DMS114 treated with DMSO at 0.1 percent for 48 hours (cell line): Measurements from ENCODE around the gene FXR2.

Experiments
- DNase-seq: peaks from one replicate; lab custom pipeline; 2025; ENCODE audit not compliant: unreplicated experiment; lab: John Stamatoyannopoulos, UW

Gene FXR2

DNA sequence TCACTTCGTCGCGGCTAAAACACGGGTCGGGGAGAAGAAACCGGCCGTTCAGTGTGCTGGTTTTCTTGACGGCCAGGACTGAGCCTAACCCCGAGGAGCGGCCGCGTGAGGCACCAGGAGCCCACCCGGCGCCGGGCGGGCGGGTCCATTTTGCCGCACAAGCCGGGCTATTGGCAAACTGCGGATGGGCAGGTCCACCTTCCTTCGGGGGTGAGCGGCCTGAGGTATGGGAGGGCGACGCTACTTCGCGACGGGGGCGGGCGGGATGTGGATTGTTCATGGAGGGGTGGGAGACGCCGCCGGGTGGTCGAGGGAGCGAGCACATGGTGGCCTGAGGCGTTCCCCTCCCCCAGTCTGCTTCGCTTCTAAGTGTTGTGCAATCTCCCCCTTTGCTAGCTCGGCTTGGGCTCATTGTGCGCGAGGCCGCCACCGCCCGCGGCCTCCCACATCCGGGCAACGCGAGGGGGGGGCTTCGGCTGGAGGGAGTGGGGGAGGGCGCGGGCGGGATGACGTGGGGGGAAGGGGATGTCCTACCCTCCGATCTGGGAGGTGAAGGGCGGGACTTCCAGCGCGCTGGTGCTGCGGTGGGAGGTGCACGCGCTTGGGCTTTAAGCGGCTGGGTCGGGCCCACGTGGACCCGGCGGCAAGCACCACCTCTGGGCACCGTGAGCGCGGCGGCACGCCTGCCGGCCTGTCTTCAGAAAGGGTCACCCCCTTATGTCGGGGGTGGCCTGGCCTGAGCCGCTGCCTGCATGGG lies 41.2 kb downstream of the FXR2 start:
- peak; percentile 46 for DNase-seq

DNA sequence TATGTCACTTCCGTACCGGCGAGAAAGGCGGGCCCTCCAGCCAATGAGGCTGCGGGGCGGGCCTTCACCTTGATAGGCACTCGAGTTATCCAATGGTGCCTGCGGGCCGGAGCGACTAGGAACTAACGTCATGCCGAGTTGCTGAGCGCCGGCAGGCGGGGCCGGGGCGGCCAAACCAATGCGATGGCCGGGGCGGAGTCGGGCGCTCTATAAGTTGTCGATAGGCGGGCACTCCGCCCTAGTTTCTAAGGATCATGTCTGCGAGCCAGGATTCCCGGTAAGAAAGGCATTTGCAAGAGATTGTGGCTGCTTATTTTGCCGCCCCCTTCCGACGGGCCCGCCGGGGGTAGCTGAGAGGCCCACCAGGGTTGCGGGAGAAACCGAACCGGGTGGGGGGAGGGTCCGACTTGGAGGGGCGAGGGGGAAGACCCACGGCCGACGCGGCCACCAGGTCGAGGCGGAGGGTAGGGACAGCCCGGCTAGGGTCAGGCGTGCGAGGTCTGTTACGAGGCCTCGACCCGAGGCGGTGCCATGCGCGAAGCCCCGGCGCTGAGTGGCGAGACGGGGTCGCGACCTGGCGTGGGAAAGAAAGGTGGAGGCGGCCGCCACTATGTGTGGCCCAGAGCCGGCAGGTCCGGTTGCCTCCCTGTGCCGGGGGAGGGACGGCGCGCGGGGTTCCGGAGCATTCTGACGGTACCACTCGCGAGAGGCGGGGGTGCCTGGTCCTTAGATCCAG lies 41.9 kb downstream of the FXR2 start:
- DNase-seq, result peak; percentile 95

- DNase-seq, result no peak
These were observed 42.4 kb downstream of the FXR2 start for GRCh38 chr17:7572338-7572587.

- no peak for DNase-seq
These were observed 44.3 kb downstream of the FXR2 start for GRCh38 chr17:7570351-7570750.

GRCh38 chr17:7569571-7569970 lies 45.1 kb downstream of the FXR2 start:
- no peak for DNase-seq

GRCh38 chr17:7563115-7563869 lies 51.4 kb downstream of the FXR2 start:
- no peak for DNase-seq

DNA sequence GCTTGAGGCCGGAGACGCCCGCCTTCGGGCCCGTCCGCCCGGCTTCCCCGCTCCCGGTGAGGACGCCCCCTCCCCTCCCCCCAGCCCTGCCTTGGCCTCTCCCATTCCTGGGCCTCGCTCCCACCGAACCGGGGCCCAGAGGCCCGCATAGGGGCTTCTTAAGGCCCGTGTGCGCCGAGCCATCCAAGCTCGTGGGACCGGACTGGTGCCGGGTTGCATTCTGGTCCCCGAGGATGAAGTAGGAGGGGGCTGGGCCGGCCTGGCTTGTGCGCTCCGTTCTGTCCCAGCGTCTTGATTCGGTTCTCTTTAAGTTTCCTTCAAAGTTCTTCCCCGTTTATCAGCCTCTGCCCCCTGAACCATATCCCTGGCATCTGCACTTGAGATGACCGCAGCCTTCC lies 52.5 kb downstream of the FXR2 start:
- DNase-seq, result no peak

DNA sequence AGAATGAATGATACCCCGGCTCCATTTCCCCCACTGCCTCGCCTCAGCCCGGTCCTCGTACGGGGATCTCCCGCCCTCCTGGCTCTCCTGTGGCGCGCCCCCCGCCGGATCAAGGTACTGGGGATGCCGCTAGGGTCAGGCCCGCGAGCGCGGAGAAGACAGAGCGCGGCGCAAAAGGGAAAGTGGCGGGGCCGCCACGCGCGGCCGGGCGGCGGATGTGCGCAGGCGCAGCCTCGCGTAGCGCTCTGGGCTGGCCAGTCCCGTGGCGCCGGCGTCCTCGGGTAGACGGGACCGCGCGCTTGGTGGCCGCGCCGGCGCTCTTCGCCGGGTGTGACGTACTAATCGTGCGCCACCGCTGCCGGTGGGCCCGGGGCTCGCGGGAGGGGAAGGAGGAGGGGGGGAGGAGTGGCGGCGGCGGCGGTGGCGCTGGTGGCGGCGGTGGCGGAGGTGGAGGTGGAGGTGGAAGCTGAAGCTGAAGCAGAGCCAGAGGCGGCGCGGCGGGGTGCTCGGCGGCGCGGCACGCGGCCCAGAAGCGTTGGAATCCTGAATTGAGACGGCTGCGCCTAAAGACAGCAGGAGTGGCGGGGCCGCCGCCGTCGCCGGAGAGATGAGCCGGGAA lies 53.0 kb downstream of the FXR2 start, which contains the start of gene SENP3:
Gene SENP3, plus strand, starts transcription at position 331 of the 619 bp plus-strand sequence. CDS start 1,158 bp downstream, outside the sequence.
- peak; percentile 60 for DNase-seq

GRCh38 chr17:7561028-7561575 lies 53.6 kb downstream of the FXR2 start:
- DNase-seq, result peak; percentile 67

DNA sequence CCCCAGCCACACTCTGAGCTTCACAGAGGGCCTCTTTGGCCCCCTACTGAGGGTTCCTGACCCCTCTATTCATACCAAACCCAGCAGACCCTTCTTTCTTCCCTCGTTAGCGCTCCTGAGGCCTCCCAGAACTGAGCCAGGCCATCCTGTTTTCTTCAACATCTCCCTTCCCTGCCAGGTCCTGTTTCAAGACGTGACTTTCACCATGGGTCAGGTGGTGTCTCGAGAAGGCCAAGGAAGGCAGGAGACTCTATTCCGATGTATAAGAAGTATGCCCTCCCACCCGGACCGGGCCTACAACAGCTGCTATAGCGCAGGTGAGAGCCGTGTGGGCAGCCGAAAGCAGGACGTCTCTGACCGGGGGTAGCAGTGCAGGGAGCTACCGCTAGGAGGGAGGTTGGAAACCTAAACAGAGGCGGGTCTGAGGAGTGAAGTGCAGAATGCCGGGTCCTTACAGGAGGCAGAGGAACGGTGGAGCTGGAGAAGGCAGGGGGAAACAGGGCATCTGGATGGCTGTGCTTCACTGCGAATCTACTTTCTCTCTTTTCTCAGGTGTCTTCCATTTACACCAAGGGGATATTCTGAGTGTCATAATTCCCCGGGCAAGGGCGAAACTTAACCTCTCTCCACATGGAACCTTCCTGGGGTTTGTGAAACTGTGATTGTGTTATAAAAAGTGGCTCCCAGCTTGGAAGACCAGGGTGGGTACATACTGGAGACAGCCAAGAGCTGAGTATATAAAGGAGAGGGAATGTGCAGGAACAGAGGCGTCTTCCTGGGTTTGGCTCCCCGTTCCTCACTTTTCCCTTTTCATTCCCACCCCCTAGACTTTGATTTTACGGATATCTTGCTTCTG lies 54.3 kb downstream of the FXR2 start:
- peak; percentile 39 for DNase-seq

DNA sequence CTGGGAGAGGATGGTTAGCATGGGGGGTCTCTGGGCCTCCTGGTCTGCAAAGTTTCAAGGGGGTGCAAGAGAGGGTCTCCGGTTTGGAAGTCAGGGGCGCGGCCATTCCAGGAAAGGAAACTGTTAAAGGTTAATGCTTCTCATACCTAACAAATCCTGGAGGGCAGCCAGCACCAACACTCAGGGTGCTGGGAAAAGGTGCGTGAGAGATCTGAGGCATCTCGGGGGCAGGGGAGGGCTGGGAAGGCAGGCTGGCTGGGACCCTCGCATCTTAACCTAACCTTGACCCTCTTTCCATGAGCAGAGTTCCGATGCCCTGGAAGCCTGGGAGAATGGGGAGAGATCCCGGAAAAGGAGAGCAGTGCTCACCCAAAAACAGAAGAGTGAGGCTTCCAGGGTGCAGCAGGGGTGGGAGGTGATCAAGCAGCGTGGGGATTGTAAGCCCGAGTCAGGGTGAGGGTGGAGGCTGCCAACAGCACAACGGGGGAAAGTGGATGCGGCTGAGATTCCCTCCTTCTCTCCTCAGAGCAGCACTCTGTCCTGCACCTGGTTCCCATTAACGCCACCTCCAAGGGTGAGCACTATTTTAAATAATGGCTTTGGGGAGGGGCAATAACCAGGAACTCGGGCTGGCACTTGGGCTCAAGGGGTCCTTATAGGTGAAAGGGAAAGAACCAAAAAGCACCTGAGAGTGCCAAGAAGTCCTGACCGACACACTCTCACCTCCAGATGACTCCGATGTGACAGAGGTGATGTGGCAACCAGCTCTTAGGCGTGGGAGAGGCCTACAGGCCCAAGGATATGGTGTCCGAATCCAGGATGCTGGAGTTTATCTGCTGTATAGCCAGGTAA lies 55.2 kb downstream of the FXR2 start:
- no peak for DNase-seq

DNA sequence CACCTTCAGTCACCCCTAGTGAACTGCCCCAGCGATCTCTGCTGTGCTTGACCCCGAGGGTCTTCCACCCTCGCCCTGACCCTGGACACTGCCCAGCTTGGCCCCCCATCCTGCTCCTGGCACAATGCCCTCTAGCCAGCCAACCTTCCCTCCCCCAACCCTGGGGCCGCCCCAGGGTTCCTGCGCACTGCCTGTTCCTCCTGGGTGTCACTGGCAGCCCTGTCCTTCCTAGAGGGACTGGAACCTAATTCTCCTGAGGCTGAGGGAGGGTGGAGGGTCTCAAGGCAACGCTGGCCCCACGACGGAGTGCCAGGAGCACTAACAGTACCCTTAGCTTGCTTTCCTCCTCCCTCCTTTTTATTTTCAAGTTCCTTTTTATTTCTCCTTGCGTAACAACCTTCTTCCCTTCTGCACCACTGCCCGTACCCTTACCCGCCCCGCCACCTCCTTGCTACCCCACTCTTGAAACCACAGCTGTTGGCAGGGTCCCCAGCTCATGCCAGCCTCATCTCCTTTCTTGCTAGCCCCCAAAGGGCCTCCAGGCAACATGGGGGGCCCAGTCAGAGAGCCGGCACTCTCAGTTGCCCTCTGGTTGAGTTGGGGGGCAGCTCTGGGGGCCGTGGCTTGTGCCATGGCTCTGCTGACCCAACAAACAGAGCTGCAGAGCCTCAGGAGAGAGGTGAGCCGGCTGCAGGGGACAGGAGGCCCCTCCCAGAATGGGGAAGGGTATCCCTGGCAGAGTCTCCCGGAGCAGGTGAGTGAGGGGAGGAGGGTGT lies 56.0 kb downstream of the FXR2 start, which contains the start of gene TNFSF13:
Gene TNFSF13, plus strand, starts transcription at position 207 of the 776 bp plus-strand sequence. Its CDS starts 290 bp downstream, at position 497.
- no peak for DNase-seq

- DNase-seq, result no peak
These were observed 56.7 kb downstream of the FXR2 start for GRCh38 chr17:7557775-7558543.

DNA sequence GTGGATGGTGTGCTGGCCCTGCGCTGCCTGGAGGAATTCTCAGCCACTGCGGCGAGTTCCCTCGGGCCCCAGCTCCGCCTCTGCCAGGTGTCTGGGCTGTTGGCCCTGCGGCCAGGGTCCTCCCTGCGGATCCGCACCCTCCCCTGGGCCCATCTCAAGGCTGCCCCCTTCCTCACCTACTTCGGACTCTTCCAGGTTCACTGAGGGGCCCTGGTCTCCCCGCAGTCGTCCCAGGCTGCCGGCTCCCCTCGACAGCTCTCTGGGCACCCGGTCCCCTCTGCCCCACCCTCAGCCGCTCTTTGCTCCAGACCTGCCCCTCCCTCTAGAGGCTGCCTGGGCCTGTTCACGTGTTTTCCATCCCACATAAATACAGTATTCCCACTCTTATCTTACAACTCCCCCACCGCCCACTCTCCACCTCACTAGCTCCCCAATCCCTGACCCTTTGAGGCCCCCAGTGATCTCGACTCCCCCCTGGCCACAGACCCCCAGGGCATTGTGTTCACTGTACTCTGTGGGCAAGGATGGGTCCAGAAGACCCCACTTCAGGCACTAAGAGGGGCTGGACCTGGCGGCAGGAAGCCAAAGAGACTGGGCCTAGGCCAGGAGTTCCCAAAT lies 57.4 kb downstream of the FXR2 start:
- DNase-seq, result no peak

- DNase-seq, result no peak
These were observed 58.1 kb downstream of the FXR2 start for GRCh38 chr17:7556627-7557026.

DNA sequence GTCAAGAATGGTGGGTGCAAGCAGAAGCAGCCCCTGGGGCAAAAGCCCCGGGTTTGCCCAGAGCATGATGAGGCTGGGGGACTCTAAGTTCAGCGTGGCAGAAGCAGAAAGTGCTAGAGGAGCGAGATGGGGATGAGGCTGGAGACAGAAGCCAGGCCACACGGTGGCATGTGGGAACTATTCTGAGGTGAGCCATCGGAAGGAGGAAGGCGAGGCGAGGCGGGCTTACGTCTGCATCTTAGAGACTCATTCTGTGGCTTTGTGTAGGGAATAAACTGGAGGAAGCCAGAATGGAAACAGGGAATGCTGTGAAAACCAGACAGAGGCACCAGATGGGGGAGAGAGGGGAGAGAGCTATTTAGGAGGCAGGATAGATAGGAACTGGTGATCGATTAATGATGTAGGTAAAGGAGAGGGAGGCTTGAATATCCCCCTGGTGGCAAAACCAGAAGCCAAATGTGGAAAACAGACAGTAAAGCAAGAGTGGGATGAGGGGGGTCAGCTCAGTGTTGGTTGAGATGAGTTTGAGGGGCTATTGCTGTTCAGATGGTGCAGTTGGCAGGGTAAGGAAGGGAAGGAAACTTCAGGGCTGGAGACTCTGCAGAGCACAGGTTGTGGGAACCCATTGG lies 59.3 kb downstream of the FXR2 start:
- DNase-seq, result no peak

DNA sequence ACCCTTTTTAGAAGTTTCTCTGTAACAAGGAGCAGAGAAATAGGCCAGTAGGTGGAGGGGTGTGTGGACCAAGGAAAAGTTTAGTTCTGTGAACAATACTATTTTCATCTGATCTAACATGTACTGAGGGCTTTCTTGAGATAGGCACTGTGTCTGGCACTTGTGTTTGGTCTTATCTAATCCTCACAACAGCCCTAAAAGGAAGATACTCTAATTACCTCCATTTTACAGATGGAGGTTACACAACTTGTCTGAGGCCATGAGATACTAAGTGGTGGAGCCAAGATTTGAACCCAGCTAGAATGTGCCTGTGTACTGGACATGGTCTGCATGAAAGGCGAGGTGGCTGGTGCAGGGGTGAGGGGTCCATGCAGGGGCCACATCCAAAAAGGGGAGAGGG lies 61.3 kb downstream of the FXR2 start:
- DNase-seq, result no peak
